Hematopoietic multipotent progenitor cell treated with erythropoietin and hydrocortisone succinate and interleukin-3 and kit ligand, for 15 days (in vitro differentiated cells): Measurements from ENCODE around the gene KDM3A.
"Not testable (repeated sequence)": the region's sequence is repeated elsewhere in the genome, so short reads cannot be mapped to it uniquely, and the experiment has no call there.

Source experiments
- DNase-seq: peaks from one replicate; pipeline ENCODE4 v3.0.0-alpha.2; 2015; ENCODE audit warnings: low spot score

The KDM3A gene

DNA sequence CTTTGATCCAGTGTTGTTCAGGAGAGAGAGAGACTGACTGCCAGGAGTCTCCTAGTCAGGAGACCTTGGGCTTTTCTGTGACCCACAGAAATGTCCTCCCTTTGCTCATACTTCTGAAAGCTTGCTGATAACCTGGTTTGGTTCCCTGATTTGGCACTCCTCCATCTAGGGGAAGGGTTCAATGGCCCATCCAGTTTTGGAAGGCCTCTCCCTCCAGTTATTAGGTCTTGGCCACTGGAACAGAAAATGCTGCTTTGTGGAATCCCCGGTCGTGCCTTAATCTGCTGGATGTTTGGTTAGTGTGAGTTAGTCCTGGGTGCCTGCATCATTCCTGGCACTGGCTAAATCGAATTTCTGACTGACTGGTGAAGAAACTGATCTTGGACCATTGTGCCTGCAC lies 35.7 kb downstream of the KDM3A start:
- no peak for DNase-seq

- no peak for DNase-seq
These were observed 36.2 kb downstream of the KDM3A start for GRCh38 chr2:86477349-86477748.

GRCh38 chr2:86480105-86480504 lies 38.9 kb downstream of the KDM3A start:
- no peak for DNase-seq

DNA sequence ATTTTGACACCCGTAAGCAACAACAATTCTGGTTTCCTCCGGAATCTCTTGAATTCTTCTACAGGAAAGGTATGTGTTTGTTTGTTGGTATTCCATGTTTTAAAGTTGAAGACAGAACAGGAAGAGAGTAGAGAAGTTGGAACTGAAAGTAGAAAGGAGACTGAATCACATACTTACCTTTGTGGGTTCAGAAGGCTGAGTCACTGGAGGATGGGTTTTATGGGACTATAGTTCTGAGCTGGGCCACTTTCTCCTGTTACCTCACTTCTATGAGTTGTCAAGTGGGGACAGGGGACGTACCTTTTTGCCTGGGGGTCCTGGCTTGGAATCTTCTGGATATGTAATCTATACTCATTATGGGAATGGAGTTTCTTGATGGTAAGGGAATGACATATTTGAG lies 40.9 kb downstream of the KDM3A start:
- no peak for DNase-seq

DNA sequence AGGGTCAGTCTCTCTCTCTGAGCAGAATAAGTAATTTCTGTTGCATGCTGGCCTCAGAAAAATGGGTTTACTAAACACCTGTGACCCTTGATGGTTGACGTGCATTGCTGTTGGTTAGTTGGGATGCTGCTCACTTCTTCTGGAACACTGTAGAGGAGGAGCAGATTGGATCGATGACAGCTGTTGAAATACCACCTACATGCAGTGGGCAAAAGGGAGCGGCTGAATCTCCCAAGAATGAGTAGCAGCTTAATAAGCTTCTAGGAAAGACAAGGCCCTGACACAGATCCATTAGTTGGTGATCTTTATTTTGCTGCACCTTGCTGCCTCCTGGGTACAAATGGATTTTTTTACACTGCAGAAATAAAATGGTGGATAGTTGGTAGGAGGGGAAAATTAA lies 43.2 kb downstream of the KDM3A start:
- DNase-seq: no peak

DNA sequence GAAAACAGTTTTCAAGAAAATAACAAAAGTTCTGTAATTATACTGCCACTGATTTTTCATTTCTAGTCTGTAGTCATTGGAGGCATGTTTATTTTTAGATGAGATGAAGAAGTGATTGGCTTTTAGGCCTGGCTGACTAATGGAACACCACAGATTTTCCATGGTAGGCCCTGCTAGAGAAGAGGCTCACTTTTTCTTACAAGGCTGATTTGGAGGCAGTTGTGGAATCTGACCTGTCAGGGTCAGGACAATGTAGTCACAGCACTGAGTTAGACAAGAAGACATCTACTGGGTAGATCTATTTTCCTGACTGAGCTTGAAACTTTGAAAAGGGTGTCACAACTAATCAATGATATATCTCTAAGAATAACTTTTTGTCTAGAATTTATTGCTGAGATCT lies 43.9 kb downstream of the KDM3A start:
- no peak for DNase-seq

GRCh38 chr2:86485802-86486201 lies 44.6 kb downstream of the KDM3A start:
- DNase-seq: no peak

DNA sequence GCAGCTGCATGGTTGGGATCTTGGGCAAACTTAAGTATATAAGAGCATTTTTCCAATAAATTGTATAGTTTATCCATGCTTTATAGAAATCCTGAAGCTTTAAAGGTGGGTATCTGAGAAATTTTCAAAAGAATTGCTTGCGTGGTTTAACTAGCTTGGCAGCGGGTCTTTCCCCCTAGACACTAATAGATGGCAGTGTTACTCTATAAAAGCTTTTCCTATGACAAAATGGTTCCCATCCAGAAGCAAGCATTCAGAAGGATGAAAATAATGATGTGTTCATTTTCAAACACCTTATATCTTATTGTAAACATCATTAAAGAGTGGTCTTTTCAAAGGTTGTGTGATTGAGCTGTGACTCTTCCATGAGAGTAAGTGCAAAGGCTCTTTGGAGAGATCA lies 45.9 kb downstream of the KDM3A start:
- peak; percentile 10 for DNase-seq

DNA sequence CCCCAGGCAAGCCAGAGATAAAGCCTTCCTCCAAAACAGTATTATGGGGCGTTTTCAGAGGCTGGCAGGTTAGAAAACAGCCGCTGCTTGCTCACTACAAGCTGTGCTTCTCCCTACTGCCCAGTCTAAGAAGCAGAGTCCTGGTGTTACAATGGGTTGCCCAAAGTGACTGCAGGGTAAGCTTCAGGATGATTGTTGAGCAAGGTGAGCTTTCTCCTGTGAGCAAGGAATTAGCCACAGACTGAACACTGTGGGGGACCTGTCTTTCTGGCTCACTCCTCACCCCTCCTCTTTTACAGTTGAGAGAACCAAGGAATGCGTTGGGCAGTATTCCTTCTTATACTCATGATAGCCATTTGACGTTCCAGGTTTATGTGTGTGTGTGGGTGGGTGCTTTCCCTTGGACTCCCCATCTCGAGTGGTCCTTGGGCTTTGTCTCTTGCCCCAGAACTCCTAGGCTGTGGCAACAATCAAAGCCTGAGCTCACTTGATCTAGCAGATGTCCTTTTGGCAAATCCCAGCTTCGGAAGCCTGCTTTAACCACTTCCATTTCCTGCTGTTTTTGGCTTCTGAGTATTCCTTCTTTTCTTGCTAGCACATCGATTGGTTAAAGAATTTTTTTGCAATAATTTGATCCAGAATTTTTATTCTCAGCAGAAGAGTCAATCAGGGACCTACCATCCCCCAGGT lies 47.5 kb downstream of the KDM3A start:
- DNase-seq: no peak

DNA sequence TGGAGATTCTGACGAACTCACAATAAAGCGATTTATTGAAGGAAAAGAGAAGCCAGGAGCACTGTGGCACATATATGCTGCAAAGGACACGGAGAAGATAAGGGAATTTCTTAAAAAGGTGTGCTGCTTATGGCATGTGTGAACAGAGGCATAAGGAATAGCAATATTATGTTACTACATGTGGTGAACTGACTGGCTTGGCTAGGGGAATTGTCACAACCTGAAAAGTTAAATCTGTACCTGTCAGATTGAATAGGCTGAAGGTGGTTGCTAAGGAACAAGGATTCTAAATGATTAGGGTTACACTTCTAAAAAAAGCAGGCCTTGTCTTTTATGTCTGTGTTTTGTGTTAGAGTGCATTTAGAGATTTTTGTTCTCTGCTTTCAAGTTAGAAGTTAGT lies 48.4 kb downstream of the KDM3A start:
- no peak for DNase-seq

DNA sequence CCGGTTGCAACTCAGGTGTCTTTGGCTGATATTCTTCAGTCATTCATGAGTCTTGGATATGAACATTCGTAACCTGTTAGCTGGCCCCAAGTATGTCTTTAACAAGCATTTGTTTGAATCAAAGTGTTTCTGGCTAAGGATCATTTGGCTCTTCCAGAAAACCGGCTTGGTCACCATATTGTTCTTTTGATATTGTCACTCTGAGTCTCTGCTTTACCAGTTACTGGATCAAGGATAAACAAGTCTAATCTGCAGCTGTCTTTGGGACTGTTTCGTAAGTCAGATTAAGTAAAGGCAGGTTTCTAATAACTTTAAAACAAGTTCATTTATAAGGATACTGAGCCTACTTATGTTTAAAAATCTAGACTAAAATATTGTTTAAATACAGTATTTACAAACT lies 49.1 kb downstream of the KDM3A start:
- no peak for DNase-seq

DNA sequence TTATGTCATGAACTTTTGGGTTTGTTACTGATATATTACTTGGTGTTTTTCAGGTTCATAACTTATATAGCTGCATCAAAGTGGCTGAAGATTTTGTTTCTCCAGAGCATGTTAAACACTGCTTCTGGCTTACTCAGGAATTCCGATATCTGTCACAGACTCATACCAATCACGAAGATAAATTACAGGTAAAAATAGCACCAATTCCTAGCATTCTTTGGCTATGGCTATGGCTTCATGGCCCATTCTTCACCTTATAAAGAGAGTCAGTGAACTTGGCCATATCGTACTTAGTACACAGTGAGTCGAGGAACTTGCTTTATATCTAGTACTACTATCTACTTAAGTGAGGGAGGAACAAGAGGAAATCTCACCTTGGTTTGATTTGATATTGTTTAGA lies 49.9 kb downstream of the KDM3A start:
- no peak for DNase-seq

DNA sequence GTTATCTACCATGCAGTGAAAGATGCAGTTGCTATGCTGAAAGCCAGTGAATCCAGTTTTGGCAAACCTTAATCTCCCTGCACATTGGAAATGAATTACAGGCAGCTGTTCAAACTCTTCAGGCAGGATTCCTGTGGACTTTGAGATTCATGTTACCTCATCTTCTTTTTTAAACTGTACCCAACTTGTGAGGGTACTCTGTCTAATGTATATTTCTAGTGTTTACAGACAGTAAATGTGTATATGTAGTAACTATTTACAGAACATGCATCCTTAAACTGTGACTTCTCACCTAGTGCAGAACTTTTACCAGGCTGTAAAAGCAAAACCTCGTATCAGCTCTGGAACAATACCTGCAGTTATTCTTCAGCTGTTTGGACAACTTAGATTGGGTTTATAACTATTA lies 50.9 kb downstream of the KDM3A start:
- DNase-seq: no peak

- DNase-seq: not testable (repeated sequence)
These were observed 55.2 kb downstream of the KDM3A start for GRCh38 chr2:86496391-86496790.

DNA sequence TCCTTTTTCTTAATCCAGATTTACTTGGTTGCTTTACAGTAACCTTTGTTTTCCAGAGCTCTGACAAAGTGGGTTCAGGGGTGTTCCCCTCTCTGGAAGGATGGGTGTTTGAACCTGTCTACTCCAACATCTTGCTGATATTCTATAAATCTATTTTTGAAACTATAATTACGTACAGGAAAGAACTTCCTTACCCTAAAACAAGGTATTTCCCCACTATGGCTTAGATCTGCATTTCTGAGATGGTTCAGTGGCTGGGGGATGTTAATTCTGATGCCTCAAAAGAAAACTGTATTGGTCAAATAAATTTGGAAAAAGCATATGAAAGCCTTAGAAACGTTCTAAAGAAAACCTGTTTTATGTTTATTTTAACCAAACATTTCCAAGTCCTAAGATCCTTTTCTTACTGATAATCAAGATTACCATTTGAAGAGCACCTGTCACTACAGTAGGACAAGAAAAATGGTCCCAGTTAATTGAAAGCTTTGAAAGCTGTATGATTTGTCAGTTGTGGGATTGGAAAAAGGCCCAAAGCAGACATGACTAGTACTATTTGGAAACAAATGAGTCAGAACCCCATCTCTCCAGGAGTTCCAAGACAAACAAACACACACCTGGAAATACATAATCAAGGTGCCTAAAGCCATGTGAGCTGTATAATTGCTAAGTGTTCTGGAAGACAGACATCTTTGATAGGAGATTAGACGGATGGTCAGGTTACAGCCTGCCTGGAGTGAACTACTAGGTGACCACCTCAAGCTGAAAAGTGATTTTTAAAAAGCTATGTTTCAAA lies 57.5 kb downstream of the KDM3A start:
- DNase-seq: no peak

DNA sequence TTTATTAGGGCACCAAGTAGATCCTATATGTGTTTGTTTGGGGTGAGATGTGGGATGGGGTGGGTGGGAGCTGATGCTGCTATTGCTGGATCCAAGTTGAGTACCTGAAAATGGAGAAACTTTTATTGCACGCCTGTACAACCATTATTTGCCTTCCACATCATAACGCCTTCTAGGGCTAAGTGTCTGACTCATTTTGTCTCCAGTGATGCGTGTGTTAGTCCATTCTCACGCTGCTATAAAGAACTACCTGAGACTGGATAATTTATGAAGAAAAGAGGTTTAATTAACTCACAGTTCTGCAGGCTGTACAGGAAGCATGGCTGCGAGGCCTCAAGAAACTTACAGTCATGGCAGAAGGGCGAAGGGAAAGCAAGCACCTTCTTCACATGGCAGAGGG lies 58.2 kb downstream of the KDM3A start:
- DNase-seq: no peak

DNA sequence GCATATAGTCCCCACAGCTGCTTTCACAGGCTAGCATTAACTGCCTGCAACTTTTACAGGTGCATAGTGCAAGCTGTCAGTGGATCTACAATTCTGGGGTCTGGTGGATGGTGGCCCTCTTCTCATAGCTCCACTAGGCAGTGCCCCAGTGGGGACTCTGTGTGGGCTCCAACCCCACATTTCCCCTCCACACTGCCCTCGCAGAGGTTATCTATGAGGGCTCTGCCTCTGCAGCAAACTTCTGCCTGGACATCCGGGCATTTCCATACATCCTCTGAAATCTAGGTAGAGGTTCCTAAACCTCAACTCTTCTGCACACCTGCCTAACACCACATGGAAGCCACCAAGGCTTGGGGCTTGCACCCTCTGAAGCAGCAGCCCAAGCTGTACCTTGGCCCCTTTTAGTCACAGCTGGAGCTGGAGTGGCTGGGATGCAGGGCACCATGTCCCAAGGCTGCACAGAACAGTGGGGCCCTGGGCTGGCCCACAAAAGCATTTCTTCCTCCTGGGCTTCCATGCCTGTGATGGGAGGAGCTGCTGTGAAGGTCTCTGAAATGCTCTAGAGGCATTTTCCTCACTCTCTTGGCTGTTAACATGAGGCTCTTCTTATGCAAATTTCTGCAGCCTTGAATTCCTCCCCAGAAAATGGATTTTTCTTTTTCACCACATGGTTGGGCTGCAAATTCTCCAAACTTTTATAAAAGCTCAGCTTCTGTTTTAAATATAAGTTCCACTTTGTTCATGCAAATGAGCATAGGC lies 59.3 kb downstream of the KDM3A start:
- DNase-seq: no peak

DNA sequence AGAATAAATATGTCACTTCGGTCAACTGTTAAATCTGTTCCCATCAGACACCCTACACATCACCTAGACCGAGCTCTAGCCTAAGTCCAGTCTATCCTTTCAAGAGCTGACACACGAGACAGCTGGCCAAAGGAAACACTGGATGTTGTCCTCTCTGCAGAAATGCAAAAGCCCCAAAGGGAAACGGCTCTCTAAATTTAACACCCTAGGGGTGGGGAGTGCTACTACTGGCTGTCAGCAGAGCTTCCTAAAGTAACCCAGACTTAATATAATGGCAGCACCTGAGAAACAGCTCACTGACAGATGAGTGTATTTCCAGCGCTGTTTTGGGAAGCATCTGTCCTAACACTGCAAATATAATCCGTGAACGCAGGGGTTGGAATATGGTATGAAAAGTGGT lies 66.4 kb downstream of the KDM3A start:
- DNase-seq: no peak

- DNase-seq: no peak
These were observed 69.3 kb downstream of the KDM3A start for GRCh38 chr2:86510436-86510933.

DNA sequence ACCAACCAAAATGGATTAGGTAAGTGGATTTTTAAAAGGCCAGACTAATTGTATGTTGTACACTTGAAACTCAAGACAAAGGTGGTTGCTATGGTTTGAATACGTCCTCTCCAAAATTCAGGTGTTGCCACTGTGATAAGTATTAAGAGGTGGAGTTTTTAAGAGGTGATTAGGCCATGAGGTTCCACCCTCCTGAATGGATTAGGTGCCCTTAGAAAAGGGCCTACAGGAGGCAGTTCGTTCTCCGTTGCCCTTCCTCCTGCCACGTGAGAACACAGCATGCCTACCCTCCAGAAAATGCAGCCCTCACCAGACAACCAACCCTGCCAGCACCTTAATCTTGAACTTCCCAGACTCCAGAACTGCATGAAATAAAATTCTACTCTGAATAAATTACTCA lies 70.9 kb downstream of the KDM3A start:
- DNase-seq: no peak

- DNase-seq: no peak
These were observed 71.7 kb downstream of the KDM3A start for GRCh38 chr2:86512892-86513291.

DNA sequence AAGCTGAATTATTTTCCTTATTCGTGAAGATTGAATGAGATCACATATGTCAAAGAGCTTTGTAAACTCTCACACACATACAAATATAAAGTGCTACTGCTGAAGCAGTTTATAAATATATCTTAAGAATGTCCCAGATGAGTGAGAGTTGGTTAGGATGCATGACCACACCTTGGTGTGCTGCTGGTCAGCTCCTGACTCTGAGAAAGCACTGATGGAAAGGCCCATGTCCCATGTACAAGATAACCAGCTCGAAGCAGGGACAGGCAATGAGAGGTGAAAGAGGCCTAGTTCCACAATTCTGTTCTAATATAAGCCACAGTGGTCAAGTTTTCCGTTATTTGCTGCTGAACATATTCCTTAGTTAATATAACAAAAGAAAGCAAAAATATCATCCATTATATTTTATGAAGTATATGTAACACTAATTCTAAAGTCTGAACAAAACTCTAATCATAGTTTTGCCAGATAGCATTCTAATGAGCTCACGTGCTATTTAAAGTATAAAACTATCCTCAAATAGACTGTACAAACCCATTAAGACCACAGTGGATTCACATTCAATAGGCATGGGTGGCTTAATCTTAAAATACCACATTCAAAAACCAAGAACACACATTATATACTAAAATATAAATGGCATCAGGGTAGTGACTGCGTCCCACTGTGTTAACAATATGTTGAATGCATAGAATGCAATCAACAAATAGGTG lies 72.9 kb downstream of the KDM3A start:
- no peak for DNase-seq
